Caco-2 (cell line): Measurements from ENCODE around the gene MRPL49. TPM values are rescaled to one million over a fixed set of nuclear protein-coding genes. Genes with fewer than 3 reads are reported as not detected.

Experiments
- BruUV-seq: library from RNA; stranded (reverse); fragments of 400-500 nt; replicated peaks from 2 replicates; lab custom pipeline; 2021; lab: Mats Ljungman, UMichigan
- CTCF ChIA-PET: fragments of 300-600 bp; sonication (Branson Sonifier 250); formaldehyde crosslinking; loops from one replicate; lab custom pipeline; 2022; ENCODE audit warnings: antibody characterized with exemption; lab: Charles Lee
- POLR2A ChIA-PET: fragments of 300-600 bp; sonication (Branson Sonifier 250); formaldehyde crosslinking; loops from one replicate; lab custom pipeline; 2022; ENCODE audit warnings: antibody characterized with exemption; lab: Charles Lee
- DNase-seq, 2 experiments: peaks; one replicate each; pipeline versions ENCODE4 v3.0.0 to v3.0.0-alpha.2; 2020 to 2022
- H3K27me3 ChIP-seq: replicated peaks from 2 replicates; pipeline ENCODE4 v1.6.0; 2011; ENCODE audit warnings: low read length; ENCODE audit not compliant: control insufficient read depth, insufficient read depth
- H3K36me3 ChIP-seq: 2 replicates; pipeline ENCODE4 v1.5.1; 2011; ENCODE audit warnings: low read length; ENCODE audit not compliant: control insufficient read depth, insufficient read depth
- H3K4me1 ChIP-seq: fragments of 250-450 bp; sonication (Bioruptor Pico); 2 replicates; pipeline ENCODE4 v1.5.1; 2020; ENCODE audit warnings: mild to moderate bottlenecking
- H3K4me3 ChIP-seq: 2 replicates; pipeline ENCODE4 v1.5.1; 2011; ENCODE audit warnings: low read depth, mild to moderate bottlenecking, control low read depth, low read length
- H3K9me3 ChIP-seq: fragments of 250-450 bp; sonication (Bioruptor Pico); 2 replicates; pipeline ENCODE4 v1.5.1; 2020; ENCODE audit warnings: mild to moderate bottlenecking, moderate library complexity
- H3K27ac Mint-ChIP-seq: one replicate; pipeline ENCODE4 v1.8.0; 2022; ENCODE audit warnings: mixed read lengths; ENCODE audit not compliant: unreplicated experiment
- H3K27me3 Mint-ChIP-seq: one replicate; pipeline ENCODE4 v1.8.0; 2022; ENCODE audit warnings: mixed read lengths; ENCODE audit not compliant: insufficient read depth, unreplicated experiment
- H3K36me3 Mint-ChIP-seq: one replicate; pipeline ENCODE4 v1.8.0; 2022; ENCODE audit warnings: mild to moderate bottlenecking, mixed read lengths; ENCODE audit not compliant: insufficient read depth, unreplicated experiment
- H3K4me1 Mint-ChIP-seq: one replicate; pipeline ENCODE4 v1.8.0; 2022; ENCODE audit warnings: low read depth, mixed read lengths; ENCODE audit not compliant: unreplicated experiment
- H3K4me3 Mint-ChIP-seq: one replicate; pipeline ENCODE4 v1.8.0; 2022; ENCODE audit warnings: mild to moderate bottlenecking, moderate library complexity, mixed read lengths; ENCODE audit not compliant: unreplicated experiment
- H3K9me3 Mint-ChIP-seq: one replicate; pipeline ENCODE4 v1.8.0; 2022; ENCODE audit warnings: mixed read lengths; ENCODE audit not compliant: unreplicated experiment
- CTCF ChIP-seq, 2 experiments: fragments of 200-600 bp in 1 of 2; IDR thresholded peaks; 1 replicate in 1 of 2; 2 replicates in 1 of 2; pipeline versions ENCODE4 v1.5.1 to v1.8.0; 2011 to 2022; ENCODE audit warnings: antibody characterized with exemption in 1 of 2, control low read depth in 1 of 2, inconsistent platforms in 1 of 2, low read depth in 1 of 2, low read length in 1 of 2, mild to moderate bottlenecking in 1 of 2, moderate library complexity in 1 of 2; ENCODE audit not compliant: insufficient read depth in 1 of 2, severe bottlenecking in 1 of 2, unreplicated experiment in 1 of 2
- intact Hi-C: fragments of 100-400 bp; cut with micrococcal nuclease; formaldehyde crosslinking; loops from one replicate; pipeline ENCODE4 v1.10.0; 2022; ENCODE audit not compliant: unreplicated experiment
- total RNA-seq: library from RNA; stranded (reverse); gene quantifications from 2 replicates; pipeline ENCODE4 v1.2.3, GENCODE V29; 2022

The MRPL49 gene
- total RNA-seq, 1 experiment from 2014 or later = 95.1 TPM

DNA sequence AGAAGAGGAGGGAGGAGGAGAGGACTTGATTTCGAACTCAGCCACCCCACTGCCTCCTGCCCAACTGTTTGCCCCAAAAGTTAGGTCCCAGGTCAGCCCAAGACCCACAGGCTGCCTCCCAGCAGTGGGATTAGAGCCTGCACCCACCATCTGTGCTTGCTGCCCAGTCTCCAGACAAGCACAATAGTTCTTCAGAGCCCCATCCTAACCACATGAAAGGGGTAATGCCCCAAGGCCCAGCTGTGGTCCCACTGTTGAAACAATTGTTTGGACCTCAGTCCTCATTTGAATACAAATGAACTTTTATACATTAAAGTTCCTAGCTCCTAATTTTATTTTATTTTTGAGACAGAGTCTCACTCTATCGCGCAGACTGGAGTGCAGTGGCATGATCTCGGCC, 31.5 kb upstream of the MRPL49 start:
- no peak overlapping the region for H3K4me3 ChIP-seq
- intact Hi-C loops = no loop called here
- no peaks in the 10 kb centered on the region for H3K9me3 ChIP-seq
- H3K4me1 ChIP-seq = peaks cover 1% of the 10 kb centered on the region
- TF ChIP-seq CTCF (IDR thresholded peaks at IDR 0.05; ENCODE audit: insufficient read depth in 1 of 2, low read depth in 1 of 2, low read length in 1 of 2, severe bottlenecking in 1 of 2, unreplicated experiment in 1 of 2) = no peak
- POLR2A ChIA-PET = interaction anchor here (0.5 to 0.6 kb wide), 2 partner anchors 21 to 266 kb away, joined by 3 read pairs; no protein-coding TSS in a partner anchor
- H3K27me3 ChIP-seq = no peaks in the 10 kb centered on the region
- Mint-ChIP-seq H3K36me3 (peaks cover 13% of the 10 kb centered on the region), H3K4me1 (peaks cover 4% of the 10 kb centered on the region), H3K4me3 (no peak overlapping the region), H3K27me3 (no peaks in the 10 kb centered on the region), H3K27ac (no peak overlapping the region), H3K9me3 (no peaks in the 10 kb centered on the region)
- CTCF ChIA-PET = interaction anchor here (0.7 to 1.4 kb wide), 2 partner anchors 11 to 27 kb away, joined by 3 to 4 read pairs; partner anchors contain the start of gene ZNHIT2
- H3K36me3 ChIP-seq = peaks cover 2% of the 10 kb centered on the region; the same call in 1 of the 2 replicates
- DNase-seq = no peak
- no TSS peak for BruUV-seq

GRCh38 chr11:65095427-65095826, 26.7 kb upstream of the MRPL49 start:
- Histone ChIP-seq H3K36me3 (0 out of 2 replicates have a peak, but pooled peaks cover 2% of the 10 kb centered on the region), H3K27me3 (no peaks in the 10 kb centered on the region), H3K9me3 (no peaks in the 10 kb centered on the region), H3K4me1 (peaks cover 10% of the 10 kb centered on the region), H3K4me3 (no peak overlapping the region)
- POLR2A ChIA-PET = interaction anchor here (0.9 kb wide), 1 partner anchor 16 kb away, joined by 5 read pairs; the partner anchor contains the start of gene TM7SF2
- H3K27me3 Mint-ChIP-seq = no peaks in the 10 kb centered on the region
- CTCF ChIA-PET = interaction anchor here (1.7 to 2.6 kb wide), 2 partner anchors 15 to 17 kb away, joined by 9 to 10 read pairs; partner anchors contain the start of gene TM7SF2
- peak overlapping the region; percentile 86 for H3K4me3 Mint-ChIP-seq
- peak overlapping the region; percentile 90 for H3K27ac Mint-ChIP-seq
- intact Hi-C loops = no loop called here
- H3K9me3 Mint-ChIP-seq = no peaks in the 10 kb centered on the region
- no peak for DNase-seq
- peaks cover 14% of the 10 kb centered on the region for H3K36me3 Mint-ChIP-seq
- BruUV-seq = no TSS peak
- no peak for TF ChIP-seq CTCF (IDR thresholded peaks at IDR 0.05; ENCODE audit: insufficient read depth in 1 of 2, low read depth in 1 of 2, low read length in 1 of 2, severe bottlenecking in 1 of 2, unreplicated experiment in 1 of 2)
- H3K4me1 Mint-ChIP-seq = peaks cover 12% of the 10 kb centered on the region

DNA sequence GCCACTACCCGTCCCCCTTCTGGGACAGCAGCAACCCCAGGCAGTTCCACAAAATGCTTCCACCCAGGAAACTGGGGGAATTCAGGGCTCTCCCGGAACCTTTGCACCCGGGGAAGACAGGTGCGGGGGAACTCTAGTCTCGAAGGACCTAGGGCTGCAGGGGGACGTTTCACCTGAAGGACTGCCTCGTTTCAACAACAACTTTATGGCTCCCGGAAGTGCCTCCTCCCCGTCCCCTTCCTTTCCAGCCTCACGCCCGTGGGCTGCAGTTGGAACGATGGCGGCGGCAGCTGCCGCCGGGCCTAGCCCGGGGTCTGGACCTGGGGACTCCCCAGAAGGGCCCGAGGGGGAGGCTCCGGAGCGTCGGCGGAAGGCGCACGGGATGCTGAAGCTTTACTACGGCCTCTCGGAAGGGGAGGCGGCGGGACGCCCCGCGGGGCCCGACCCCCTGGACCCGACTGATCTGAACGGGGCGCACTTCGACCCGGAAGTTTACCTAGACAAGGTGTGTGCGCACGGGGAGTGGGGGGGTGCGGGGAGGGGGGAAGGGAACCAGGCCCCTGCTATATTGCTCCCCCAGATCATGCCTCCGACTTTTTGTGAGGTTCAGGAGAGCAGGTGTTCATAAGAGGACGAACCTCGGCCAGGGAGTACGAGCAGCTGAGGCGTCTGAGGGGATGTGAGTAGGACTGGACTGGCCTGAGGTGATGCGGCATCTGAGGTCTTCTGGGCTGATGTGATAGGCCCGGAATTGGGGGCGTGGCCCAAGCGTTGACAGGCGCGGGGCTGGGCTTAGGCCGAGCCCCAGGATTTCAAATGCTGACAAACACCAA, 25.9 kb upstream of the MRPL49 start, which contains the start of gene VPS51:
Gene VPS51, plus strand, starts transcription at position 241 of the 833 bp plus-strand sequence. Its CDS starts 37 bp downstream, at position 278.
- Histone ChIP-seq H3K36me3 (0 out of 2 replicates have a peak, but pooled peaks cover 2% of the 10 kb centered on the region), H3K27me3 (no peaks in the 10 kb centered on the region), H3K4me1 (peaks cover 10% of the 10 kb centered on the region), H3K4me3 (peak within 1 kb of the TSS; percentile 56), H3K9me3 (no peaks in the 10 kb centered on the region)
- H3K27me3 Mint-ChIP-seq = no peaks in the 10 kb centered on the region
- no peak for TF ChIP-seq CTCF (IDR thresholded peaks at IDR 0.05; ENCODE audit: insufficient read depth in 1 of 2, low read depth in 1 of 2, low read length in 1 of 2, severe bottlenecking in 1 of 2, unreplicated experiment in 1 of 2)
- DNase-seq = peak; percentile 92 to 93
- ChIA-PET CTCF (interaction anchor here (0.7 to 2.6 kb wide), 4 partner anchors 14 to 311 kb away, joined by 4 to 10 read pairs (median 8); partner anchors contain the start of genes TM7SF2 and ZNHIT2), POLR2A (interaction anchor here (0.5 to 0.9 kb wide), 3 partner anchors 16 to 80 kb away, joined by 3 to 5 read pairs (median 4); partner anchors contain the start of gene TM7SF2)
- H3K36me3 Mint-ChIP-seq = peaks cover 14% of the 10 kb centered on the region
- no peaks in the 10 kb centered on the region for H3K9me3 Mint-ChIP-seq
- peak within 1 kb of the TSS; percentile 86 for H3K4me3 Mint-ChIP-seq
- intact Hi-C loops = loop anchor here (1.0 kb wide), 2 partner anchors 14 to 21 kb away; partner anchors contain the start of gene ZNHIT2
- peak within 1 kb of the TSS; percentile 90 for H3K27ac Mint-ChIP-seq
- peaks cover 12% of the 10 kb centered on the region for H3K4me1 Mint-ChIP-seq
- BruUV-seq = TSS peak; percentile 89
